GM12878 (cell line): Measurements from ENCODE around the gene LONP1. TPM values are rescaled to one million over a fixed set of nuclear protein-coding genes. Genes with fewer than 3 reads are reported as not detected.

ENCODE experiments used
- EZH2 ChIP-seq: IDR thresholded peaks from 2 replicates; pipeline ENCODE4 v1.6.1; 2012; ENCODE audit warnings: low read depth, mild to moderate bottlenecking, control low read depth, inconsistent platforms, low read length, borderline replicate concordance; ENCODE audit not compliant: control insufficient read depth
- IKZF1 ChIP-seq: fragments of 450-650 bp; conservative IDR thresholded peaks from 2 replicates; pipeline ENCODE4 v1.6.1; 2017; ENCODE audit warnings: antibody characterized with exemption, mild to moderate bottlenecking
- IKZF2 ChIP-seq, 2 experiments: fragments of 450-650 bp; IDR thresholded peaks; 2 replicates each; pipeline ENCODE4 v1.6.1; 2017; ENCODE audit warnings: mild to moderate bottlenecking in 2 of 2, moderate library complexity in 2 of 2
- LARP7 ChIP-seq: fragments of 450-650 bp; IDR thresholded peaks from 2 replicates; pipeline ENCODE4 v1.6.1; 2017; ENCODE audit warnings: mild to moderate bottlenecking
- MLLT1 ChIP-seq: fragments of 450-650 bp; IDR thresholded peaks from 2 replicates; pipeline ENCODE4 v1.6.1; 2016; ENCODE audit warnings: mild to moderate bottlenecking
- NFYA ChIP-seq: IDR thresholded peaks from 2 replicates; pipeline ENCODE4 v1.6.1; 2011; ENCODE audit warnings: low read depth, mild to moderate bottlenecking, low read length, improper control_type of control experiment, borderline replicate concordance
- PKNOX1 ChIP-seq: fragments of 450-650 bp; IDR thresholded peaks from 2 replicates; pipeline ENCODE4 v1.6.1; 2016; ENCODE audit warnings: mild to moderate bottlenecking
- POLR2A ChIP-seq: IDR thresholded peaks from 2 replicates; pipeline ENCODE4 v1.6.1; 2011; ENCODE audit warnings: low read depth, mild to moderate bottlenecking, low read length
- RAD21 ChIP-seq: IDR thresholded peaks from 2 replicates; pipeline ENCODE4 v1.6.1; 2011; ENCODE audit warnings: mild to moderate bottlenecking, low read depth, low read length, moderate library complexity; ENCODE audit not compliant: insufficient read depth
- RB1 ChIP-seq: fragments of 450-650 bp; formaldehyde crosslinking; IDR thresholded peaks from 2 replicates; pipeline ENCODE4 v1.6.1; 2017; ENCODE audit warnings: mild to moderate bottlenecking, borderline replicate concordance
- SP1 ChIP-seq: IDR thresholded peaks from one replicate; pipeline ENCODE4 v1.6.1; 2011; ENCODE audit warnings: low read depth, low read length
- ZNF207 ChIP-seq: fragments of 450-650 bp; IDR thresholded peaks from 2 replicates; pipeline ENCODE4 v1.6.1; 2014; ENCODE audit warnings: antibody characterized with exemption, mild to moderate bottlenecking, borderline replicate concordance
- polyA plus RNA-seq, 11 experiments: library from polyadenylated mRNA; depleted of rRNA in 4 of 11; unstranded in 6 of 11; stranded (reverse) in 5 of 11; fragments of >200 nt; fragmentation: Nextera tagmentation in 4 of 11; fragmentation: Illumina TruSeq in 1 of 11; extraction: Ambion mirVana in 4 of 11; extraction: Trizol in 1 of 11; gene quantifications; 1 replicate in 1 of 11; 2 replicates in 10 of 11; pipeline versions ENCODE4 v1.2.1 to v1.2.3, GENCODE V29; 2011 to 2016; ENCODE audit warnings: inconsistent platforms in 2 of 11, missing spikeins in 2 of 11, low read depth in 1 of 11
- total RNA-seq, 4 experiments: library from RNA; depleted of rRNA in 3 of 4; stranded (reverse); fragments of >200 nt in 3 of 4; fragmentation: Illumina TruSeq in 1 of 4; extraction: Trizol in 1 of 4; gene quantifications; 2 replicates each; pipeline versions ENCODE4 v1.2.1 to v1.2.3, GENCODE V29; 2013 to 2021
- TF ChIP-seq, protein P1 (sequence below): fragments of 450-650 bp; IDR thresholded peaks from 2 replicates; pipeline ENCODE4 v1.6.1; 2018; ENCODE audit warnings: mild to moderate bottlenecking, low read depth, moderate library complexity; ENCODE audit not compliant: partially characterized antibody
- TF ChIP-seq, protein P2 (sequence below): IDR thresholded peaks from 2 replicates; pipeline ENCODE4 v1.6.1; 2011; ENCODE audit warnings: low read depth, mild to moderate bottlenecking, low read length, moderate library complexity, borderline replicate concordance; ENCODE audit errors: extremely low read depth
- TF ChIP-seq, protein P3 (sequence below): IDR thresholded peaks from 2 replicates; pipeline ENCODE4 v1.6.1; 2011; ENCODE audit warnings: low read depth, low read length, improper control_type of control experiment, borderline replicate concordance
- TF ChIP-seq, protein P4 (sequence below): IDR thresholded peaks from 2 replicates; pipeline ENCODE4 v1.6.1; 2011; ENCODE audit warnings: mild to moderate bottlenecking, low read depth, low read length, moderate library complexity; ENCODE audit not compliant: insufficient replicate concordance

LONP1 gene
- total and polyA plus RNA-seq, 10 of the 15 experiments (the other 5 are each of a cell fraction or from before 2014, with no cell fraction given), result 0.61 to 136 (median 59.5) TPM

GRCh38 chr19:5719961-5720790 lies at the start of gene LONP1, which contains the start of gene CATSPERD (continued):
- TF ChIP-seq, protein P1, sequence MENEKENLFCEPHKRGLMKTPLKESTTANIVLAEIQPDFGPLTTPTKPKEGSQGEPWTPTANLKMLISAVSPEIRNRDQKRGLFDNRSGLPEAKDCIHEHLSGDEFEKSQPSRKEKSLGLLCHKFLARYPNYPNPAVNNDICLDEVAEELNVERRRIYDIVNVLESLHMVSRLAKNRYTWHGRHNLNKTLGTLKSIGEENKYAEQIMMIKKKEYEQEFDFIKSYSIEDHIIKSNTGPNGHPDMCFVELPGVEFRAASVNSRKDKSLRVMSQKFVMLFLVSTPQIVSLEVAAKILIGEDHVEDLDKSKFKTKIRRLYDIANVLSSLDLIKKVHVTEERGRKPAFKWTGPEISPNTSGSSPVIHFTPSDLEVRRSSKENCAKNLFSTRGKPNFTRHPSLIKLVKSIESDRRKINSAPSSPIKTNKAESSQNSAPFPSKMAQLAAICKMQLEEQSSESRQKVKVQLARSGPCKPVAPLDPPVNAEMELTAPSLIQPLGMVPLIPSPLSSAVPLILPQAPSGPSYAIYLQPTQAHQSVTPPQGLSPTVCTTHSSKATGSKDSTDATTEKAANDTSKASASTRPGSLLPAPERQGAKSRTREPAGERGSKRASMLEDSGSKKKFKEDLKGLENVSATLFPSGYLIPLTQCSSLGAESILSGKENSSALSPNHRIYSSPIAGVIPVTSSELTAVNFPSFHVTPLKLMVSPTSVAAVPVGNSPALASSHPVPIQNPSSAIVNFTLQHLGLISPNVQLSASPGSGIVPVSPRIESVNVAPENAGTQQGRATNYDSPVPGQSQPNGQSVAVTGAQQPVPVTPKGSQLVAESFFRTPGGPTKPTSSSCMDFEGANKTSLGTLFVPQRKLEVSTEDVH, result peak; percentile 45
- TF ChIP-seq PKNOX1 (peak; percentile 37; the same call in 1 of the 2 replicates), IKZF1 (peak; percentile 99), EZH2 (no peak), IKZF2 (IDR thresholded peaks at IDR 0.05) (no peak), RB1 (peak; percentile 53; the same call in 1 of the 2 replicates), RAD21 (peak; percentile 22; the same call in 1 of the 2 replicates), POLR2A (peak; percentile 90), ZNF207 (peak; percentile 65), SP1 (peak; percentile 60), NFYA (no peak), MLLT1 (no peak), LARP7 (peak; percentile 44)
- TF ChIP-seq, protein P2, sequence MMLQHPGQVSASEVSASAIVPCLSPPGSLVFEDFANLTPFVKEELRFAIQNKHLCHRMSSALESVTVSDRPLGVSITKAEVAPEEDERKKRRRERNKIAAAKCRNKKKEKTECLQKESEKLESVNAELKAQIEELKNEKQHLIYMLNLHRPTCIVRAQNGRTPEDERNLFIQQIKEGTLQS, result peak; percentile 93
- TF ChIP-seq, protein P3, sequence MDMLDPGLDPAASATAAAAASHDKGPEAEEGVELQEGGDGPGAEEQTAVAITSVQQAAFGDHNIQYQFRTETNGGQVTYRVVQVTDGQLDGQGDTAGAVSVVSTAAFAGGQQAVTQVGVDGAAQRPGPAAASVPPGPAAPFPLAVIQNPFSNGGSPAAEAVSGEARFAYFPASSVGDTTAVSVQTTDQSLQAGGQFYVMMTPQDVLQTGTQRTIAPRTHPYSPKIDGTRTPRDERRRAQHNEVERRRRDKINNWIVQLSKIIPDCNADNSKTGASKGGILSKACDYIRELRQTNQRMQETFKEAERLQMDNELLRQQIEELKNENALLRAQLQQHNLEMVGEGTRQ, result peak; percentile 95
- TF ChIP-seq, protein P4, sequence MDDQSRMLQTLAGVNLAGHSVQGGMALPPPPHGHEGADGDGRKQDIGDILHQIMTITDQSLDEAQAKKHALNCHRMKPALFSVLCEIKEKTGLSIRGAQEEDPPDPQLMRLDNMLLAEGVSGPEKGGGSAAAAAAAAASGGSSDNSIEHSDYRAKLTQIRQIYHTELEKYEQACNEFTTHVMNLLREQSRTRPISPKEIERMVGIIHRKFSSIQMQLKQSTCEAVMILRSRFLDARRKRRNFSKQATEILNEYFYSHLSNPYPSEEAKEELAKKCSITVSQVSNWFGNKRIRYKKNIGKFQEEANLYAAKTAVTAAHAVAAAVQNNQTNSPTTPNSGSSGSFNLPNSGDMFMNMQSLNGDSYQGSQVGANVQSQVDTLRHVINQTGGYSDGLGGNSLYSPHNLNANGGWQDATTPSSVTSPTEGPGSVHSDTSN, result no peak
